OCI-LY7 (cell line): ENCODE measurements around the gene TMEM127. TPM values are rescaled to one million over a fixed set of nuclear protein-coding genes. Genes with fewer than 3 reads are reported as not detected.

Experiments
- BruUV-seq: library from RNA; stranded (reverse); fragments of 400-500 nt; replicated peaks from 2 replicates; lab custom pipeline; 2021; lab: Mats Ljungman, UMichigan
- CTCF ChIA-PET: fragments of 300-600 bp; sonication (Branson Sonifier 250); formaldehyde crosslinking; loops from one replicate; lab custom pipeline; 2022; ENCODE audit warnings: antibody characterized with exemption; ENCODE audit not compliant: unreplicated experiment; lab: Charles Lee
- POLR2A ChIA-PET: fragments of 300-600 bp; sonication (Branson Sonifier 250); formaldehyde crosslinking; loops from one replicate; lab custom pipeline; 2022; ENCODE audit warnings: antibody characterized with exemption; lab: Charles Lee
- DNase-seq: peaks from one replicate; pipeline ENCODE4 v3.0.0-alpha.2; 2015; ENCODE audit warnings: low spot score
- H2AFZ ChIP-seq: fragments of 200-600 bp; sonication (generic), shearing (Covaris generic); 2 replicates; pipeline ENCODE4 v1.6.1; 2014; ENCODE audit warnings: mild to moderate bottlenecking, antibody characterized with exemption, low read length, moderate library complexity
- H3K27ac ChIP-seq: fragments of 200-600 bp; sonication (generic); 2 replicates; pipeline ENCODE4 v1.5.1; 2014; ENCODE audit warnings: mixed run types, low read depth, mild to moderate bottlenecking, moderate library complexity, low read length, inconsistent platforms; ENCODE audit not compliant: poor library complexity, severe bottlenecking
- H3K36me3 ChIP-seq: fragments of 200-600 bp; sonication (generic); 2 replicates; pipeline ENCODE4 v1.6.1; 2014; ENCODE audit warnings: mild to moderate bottlenecking, antibody characterized with exemption, low read length, moderate library complexity, mixed read lengths; ENCODE audit not compliant: insufficient read depth
- H3K4me1 ChIP-seq: fragments of 200-600 bp; sonication (generic); 2 replicates; pipeline ENCODE4 v1.5.1; 2014; ENCODE audit warnings: mild to moderate bottlenecking, low read length; ENCODE audit not compliant: insufficient read depth, poor library complexity, severe bottlenecking
- H3K4me2 ChIP-seq: fragments of 200-600 bp; sonication (generic); 2 replicates; pipeline ENCODE4 v1.6.1; 2014; ENCODE audit warnings: mild to moderate bottlenecking, low read length
- H3K4me3 ChIP-seq: fragments of 200-600 bp; sonication (generic); 2 replicates; pipeline ENCODE4 v1.5.1; 2014; ENCODE audit warnings: mild to moderate bottlenecking, low read depth, low read length; ENCODE audit not compliant: poor library complexity, severe bottlenecking
- H3K79me2 ChIP-seq: fragments of 200-600 bp; sonication (generic); 2 replicates; pipeline ENCODE4 v1.6.1; 2016; ENCODE audit warnings: low read depth, mild to moderate bottlenecking, low read length, moderate library complexity, mixed read lengths; ENCODE audit not compliant: insufficient read depth
- H3K9me2 ChIP-seq: fragments of 200-600 bp; sonication (generic); 2 replicates; pipeline ENCODE4 v1.6.1; 2016; ENCODE audit warnings: mild to moderate bottlenecking, low read length, mixed read lengths; ENCODE audit not compliant: insufficient read depth
- H3K9me3 ChIP-seq: fragments of 200-600 bp; sonication (generic); 2 replicates; pipeline ENCODE4 v1.6.1; 2014; ENCODE audit warnings: mild to moderate bottlenecking, mixed run types, low read length, mixed read lengths
- H4K20me1 ChIP-seq: fragments of 200-600 bp; sonication (generic); 2 replicates; pipeline ENCODE4 v1.6.1; 2014; ENCODE audit warnings: mild to moderate bottlenecking, antibody characterized with exemption, low read length, moderate library complexity, mixed read lengths; ENCODE audit not compliant: insufficient read depth
- EZH2phosphoT487 ChIP-seq: fragments of 200-600 bp; sonication (generic); IDR thresholded peaks from 2 replicates; pipeline ENCODE4 v1.6.1; 2018; ENCODE audit warnings: low read depth, borderline replicate concordance, mild to moderate bottlenecking, mixed run types, antibody characterized with exemption, low read length, moderate library complexity, mixed read lengths
- intact Hi-C: fragments of 100-400 bp; cut with micrococcal nuclease; formaldehyde crosslinking; loops from one replicate; pipeline ENCODE4 v1.10.0; 2022; ENCODE audit not compliant: unreplicated experiment
- total RNA-seq, 2 experiments: library from RNA; depleted of rRNA in 1 of 2; stranded (reverse); fragments of >200 nt in 1 of 2; shearing (Covaris generic) in 1 of 2; gene quantifications; 2 replicates each; pipeline ENCODE4 v1.2.3, GENCODE V29; 2014 to 2022
- TF ChIP-seq, protein P1 (sequence below): fragments of 200-600 bp; sonication (generic); conservative IDR thresholded peaks from 2 replicates; pipeline ENCODE4 v1.5.1; 2014; ENCODE audit warnings: mild to moderate bottlenecking, antibody characterized with exemption, low read length, moderate library complexity, mixed read lengths

TMEM127 gene
- total RNA-seq, 2 experiments from 2014 or later: 12.1 to 20.4 TPM

- Histone ChIP-seq H3K4me2 (peak overlapping the region; percentile 86), H3K4me1 (peaks cover 51% of the 10 kb centered on the region), H3K27ac (peak overlapping the region; percentile 89), H3K36me3 (peaks cover 3% of the 10 kb centered on the region), H3K9me3 (no peaks in the 10 kb centered on the region), H3K4me3 (peak overlapping the region; percentile 58), H3K9me2 (no peaks in the 10 kb centered on the region), H3K79me2 (no peaks in the 10 kb centered on the region), H2AFZ (no peak overlapping the region), H4K20me1 (no peaks in the 10 kb centered on the region)
- POLR2A ChIA-PET: interaction anchor here (1.1 to 5.2 kb wide), 10 partner anchors 7 to 93 kb away, joined by 3 to 25 read pairs (median 5); partner anchors contain the start of gene STARD7
- DNase-seq: no peak
- no peak for TF ChIP-seq EZH2phosphoT487
- TF ChIP-seq, protein P1, sequence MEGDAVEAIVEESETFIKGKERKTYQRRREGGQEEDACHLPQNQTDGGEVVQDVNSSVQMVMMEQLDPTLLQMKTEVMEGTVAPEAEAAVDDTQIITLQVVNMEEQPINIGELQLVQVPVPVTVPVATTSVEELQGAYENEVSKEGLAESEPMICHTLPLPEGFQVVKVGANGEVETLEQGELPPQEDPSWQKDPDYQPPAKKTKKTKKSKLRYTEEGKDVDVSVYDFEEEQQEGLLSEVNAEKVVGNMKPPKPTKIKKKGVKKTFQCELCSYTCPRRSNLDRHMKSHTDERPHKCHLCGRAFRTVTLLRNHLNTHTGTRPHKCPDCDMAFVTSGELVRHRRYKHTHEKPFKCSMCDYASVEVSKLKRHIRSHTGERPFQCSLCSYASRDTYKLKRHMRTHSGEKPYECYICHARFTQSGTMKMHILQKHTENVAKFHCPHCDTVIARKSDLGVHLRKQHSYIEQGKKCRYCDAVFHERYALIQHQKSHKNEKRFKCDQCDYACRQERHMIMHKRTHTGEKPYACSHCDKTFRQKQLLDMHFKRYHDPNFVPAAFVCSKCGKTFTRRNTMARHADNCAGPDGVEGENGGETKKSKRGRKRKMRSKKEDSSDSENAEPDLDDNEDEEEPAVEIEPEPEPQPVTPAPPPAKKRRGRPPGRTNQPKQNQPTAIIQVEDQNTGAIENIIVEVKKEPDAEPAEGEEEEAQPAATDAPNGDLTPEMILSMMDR: no peak
- CTCF ChIA-PET: interaction anchor here (0.9 to 1.5 kb wide), 4 partner anchors 9 to 66 kb away, joined by 3 to 4 read pairs (median 3); no protein-coding TSS in a partner anchor
- intact Hi-C loops: loop anchor here (1.0 to 5.0 kb wide), 3 partner anchors 25 to 98 kb away; partner anchors contain the start of gene TMEM127
- BruUV-seq: no TSS peak
These were observed 25.3 kb downstream of the TMEM127 start for GRCh38 chr2:96240341-96241038.

DNA sequence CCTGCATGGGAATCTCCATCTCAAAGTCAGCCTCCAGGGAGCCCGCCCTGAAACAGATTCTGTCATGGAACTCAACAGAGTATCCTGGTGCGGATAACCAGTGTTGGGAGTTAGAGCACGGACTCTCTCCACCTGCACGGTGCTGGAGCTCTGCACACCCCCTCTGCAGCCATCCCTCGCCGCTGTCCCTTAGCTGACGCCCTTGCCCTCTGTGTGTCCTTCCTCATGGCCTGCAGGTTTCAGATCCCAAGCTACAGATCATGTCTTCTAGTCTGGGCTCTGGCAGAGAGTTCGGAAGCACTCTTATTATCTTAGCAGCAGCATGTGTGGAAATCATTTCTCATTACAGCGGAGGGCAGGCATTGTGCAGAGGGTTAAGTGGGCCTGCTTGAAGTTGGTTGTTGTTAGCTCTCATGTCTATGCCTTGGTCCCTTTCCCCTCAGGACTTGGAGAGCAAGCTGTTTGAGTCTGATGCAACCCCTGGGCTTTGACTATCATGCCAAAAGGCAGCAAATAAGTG lies 26.0 kb downstream of the TMEM127 start:
- peaks cover 50% of the 10 kb centered on the region for H3K4me1 ChIP-seq
- POLR2A ChIA-PET: interaction anchor here (0.9 to 5.2 kb wide), 5 partner anchors 12 to 35 kb away, joined by 3 to 22 read pairs (median 4); partner anchors contain the start of gene STARD7

More for the DNA sequence above, 26.0 kb downstream of the TMEM127 start:
- Histone ChIP-seq H3K4me3 (no peak overlapping the region), H3K9me3 (no peaks in the 10 kb centered on the region), H2AFZ (no peak overlapping the region), H3K27ac (no peak overlapping the region), H3K79me2 (no peaks in the 10 kb centered on the region), H3K4me2 (no peak overlapping the region), H3K36me3 (peaks cover 2% of the 10 kb centered on the region), H3K9me2 (no peaks in the 10 kb centered on the region), H4K20me1 (no peaks in the 10 kb centered on the region)
- intact Hi-C loops: loop anchor here (5.0 kb wide), 1 partner anchor 98 kb away; no protein-coding TSS in a partner anchor
- no peak for DNase-seq
- CTCF ChIA-PET: interaction anchor here (1.1 kb wide), 1 partner anchor 9 kb away, joined by 3 read pairs; no protein-coding TSS in a partner anchor
- BruUV-seq: no TSS peak
- no peak for TF ChIP-seq EZH2phosphoT487
- TF ChIP-seq, protein P1: no peak
